ENCODE data around the gene AKT1. TPM values are rescaled to one million over a fixed set of nuclear protein-coding genes. Genes with fewer than 3 reads are reported as not detected.

Gene AKT1
- total RNA-seq, 1 donor from 2014 or later = 191 TPM

DNA sequence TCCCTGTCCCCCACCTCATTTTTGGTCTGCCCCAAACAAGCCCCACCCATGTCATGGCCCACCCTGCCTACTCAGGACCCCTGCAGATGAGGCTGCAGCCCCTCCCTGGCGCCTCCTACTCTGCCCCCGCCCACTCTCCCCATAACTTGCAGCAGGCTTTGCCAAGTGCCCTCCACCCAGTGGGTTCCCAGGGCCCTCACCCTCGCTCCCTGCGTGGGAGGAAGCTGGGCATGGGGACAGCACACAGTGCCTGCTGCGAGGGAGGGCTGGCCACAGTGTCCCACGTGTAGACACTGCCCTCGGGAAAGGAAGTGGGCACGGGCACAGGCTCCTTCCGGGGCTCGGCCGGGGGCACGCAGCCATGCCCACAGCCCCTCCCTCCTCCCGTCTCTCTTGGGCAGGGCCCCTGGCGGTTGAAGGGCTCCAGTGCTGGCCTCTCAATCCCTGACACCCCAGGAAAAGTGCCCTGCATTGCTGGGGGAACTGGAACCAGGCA, 9.4 kb downstream of the AKT1 start:
- DNase-seq (ENCODE audit: low read depth) (no peak), FAIRE-seq (no peak)
- TF ChIP-seq, protein P1, sequence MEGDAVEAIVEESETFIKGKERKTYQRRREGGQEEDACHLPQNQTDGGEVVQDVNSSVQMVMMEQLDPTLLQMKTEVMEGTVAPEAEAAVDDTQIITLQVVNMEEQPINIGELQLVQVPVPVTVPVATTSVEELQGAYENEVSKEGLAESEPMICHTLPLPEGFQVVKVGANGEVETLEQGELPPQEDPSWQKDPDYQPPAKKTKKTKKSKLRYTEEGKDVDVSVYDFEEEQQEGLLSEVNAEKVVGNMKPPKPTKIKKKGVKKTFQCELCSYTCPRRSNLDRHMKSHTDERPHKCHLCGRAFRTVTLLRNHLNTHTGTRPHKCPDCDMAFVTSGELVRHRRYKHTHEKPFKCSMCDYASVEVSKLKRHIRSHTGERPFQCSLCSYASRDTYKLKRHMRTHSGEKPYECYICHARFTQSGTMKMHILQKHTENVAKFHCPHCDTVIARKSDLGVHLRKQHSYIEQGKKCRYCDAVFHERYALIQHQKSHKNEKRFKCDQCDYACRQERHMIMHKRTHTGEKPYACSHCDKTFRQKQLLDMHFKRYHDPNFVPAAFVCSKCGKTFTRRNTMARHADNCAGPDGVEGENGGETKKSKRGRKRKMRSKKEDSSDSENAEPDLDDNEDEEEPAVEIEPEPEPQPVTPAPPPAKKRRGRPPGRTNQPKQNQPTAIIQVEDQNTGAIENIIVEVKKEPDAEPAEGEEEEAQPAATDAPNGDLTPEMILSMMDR (IDR thresholded peaks at IDR 0.05; ENCODE audit: insufficient read depth, low read length, severe bottlenecking) = peak; percentile 22
- Histone ChIP-seq H3K27me3 (ENCODE audit: control insufficient read depth, insufficient read depth, low read length) (no peaks in the 10 kb centered on the region), H3K36me3 (ENCODE audit: control insufficient read depth, insufficient read depth, low read length) (peaks cover 23% of the 10 kb centered on the region), H3K4me3 (ENCODE audit: low read depth, low read length) (no peak overlapping the region)

DNA sequence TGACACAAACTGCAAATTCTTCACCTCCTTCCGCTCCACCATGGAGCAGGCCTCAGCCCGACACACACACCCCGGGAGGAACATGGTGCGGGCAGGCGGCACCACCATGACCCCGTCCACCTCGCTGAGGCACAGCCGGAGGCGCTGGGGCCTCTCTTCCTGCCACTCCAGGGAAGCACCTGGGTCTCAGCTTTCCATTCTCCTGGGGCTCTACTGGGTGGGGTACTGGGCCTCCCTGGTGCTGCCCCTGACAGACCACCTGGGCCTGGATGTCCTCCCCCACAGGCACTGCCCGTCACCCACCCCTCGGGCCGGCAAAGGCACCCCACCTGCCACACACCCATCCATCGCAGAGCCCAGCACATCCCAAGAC, 9.9 kb downstream of the AKT1 start:
- DNase-seq (ENCODE audit: low read depth) = no peak

DNA sequence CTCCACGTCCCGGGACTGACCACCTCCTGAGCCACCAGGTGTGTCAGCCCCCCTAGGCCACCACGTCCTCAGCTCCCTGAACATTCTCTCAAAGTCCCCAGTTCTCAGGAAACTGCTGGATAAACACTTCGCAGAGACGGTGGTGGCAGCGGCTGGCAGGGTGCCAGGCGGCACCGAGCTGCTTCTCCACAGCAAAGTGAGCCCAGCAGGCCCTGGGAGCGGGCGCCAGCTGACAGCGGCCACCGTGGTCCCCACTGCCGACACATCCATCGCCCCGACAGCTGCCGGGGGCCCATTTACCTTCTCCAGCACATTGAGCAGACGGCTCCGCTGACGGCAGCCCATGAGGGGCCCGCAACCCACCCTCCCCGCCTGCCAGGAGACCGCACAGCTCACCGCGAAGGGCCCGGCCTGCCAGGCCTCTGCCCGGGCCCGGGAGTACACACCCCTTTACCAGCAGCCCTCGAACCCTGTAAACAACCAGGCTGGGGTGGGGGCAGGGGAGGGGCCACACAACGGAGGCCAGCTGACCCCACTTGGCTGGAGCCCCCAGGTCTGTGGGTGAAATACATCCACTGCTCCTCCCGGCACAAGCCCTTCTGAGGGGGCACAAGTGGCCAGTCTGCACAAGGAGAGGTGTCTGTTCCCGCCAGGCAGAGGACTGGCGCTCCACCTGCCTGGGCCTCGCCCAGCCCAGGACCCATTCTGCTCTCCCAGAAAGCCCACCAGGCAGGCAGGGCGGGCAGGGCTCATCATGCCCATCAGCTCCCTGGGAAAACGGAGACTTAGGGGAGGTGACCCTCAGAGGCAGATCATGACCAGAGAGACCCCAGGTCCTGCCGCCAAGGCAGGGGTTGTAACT, 10.5 kb downstream of the AKT1 start:
- peaks cover 17% of the 10 kb centered on the region for H3K36me3 ChIP-seq (ENCODE audit: control insufficient read depth, insufficient read depth, low read length)
- DNase-seq (ENCODE audit: low read depth) (no peak), FAIRE-seq (no peak)
- no peak overlapping the region for H3K4me3 ChIP-seq (ENCODE audit: low read depth, low read length)
- TF ChIP-seq, protein P1 (IDR thresholded peaks at IDR 0.05; ENCODE audit: insufficient read depth, low read length, severe bottlenecking) = no peak
- no peaks in the 10 kb centered on the region for H3K27me3 ChIP-seq (ENCODE audit: control insufficient read depth, insufficient read depth, low read length)

More for the DNA sequence above, 9.9 kb downstream of the AKT1 start:
- no peaks in the 10 kb centered on the region for H3K27me3 ChIP-seq (ENCODE audit: control insufficient read depth, insufficient read depth, low read length)
- TF ChIP-seq, protein P1 (IDR thresholded peaks at IDR 0.05; ENCODE audit: insufficient read depth, low read length, severe bottlenecking) = no peak
- H3K36me3 ChIP-seq (ENCODE audit: control insufficient read depth, insufficient read depth, low read length) = peaks cover 20% of the 10 kb centered on the region
- no peak for FAIRE-seq
- H3K4me3 ChIP-seq (ENCODE audit: low read depth, low read length) = no peak overlapping the region

DNA sequence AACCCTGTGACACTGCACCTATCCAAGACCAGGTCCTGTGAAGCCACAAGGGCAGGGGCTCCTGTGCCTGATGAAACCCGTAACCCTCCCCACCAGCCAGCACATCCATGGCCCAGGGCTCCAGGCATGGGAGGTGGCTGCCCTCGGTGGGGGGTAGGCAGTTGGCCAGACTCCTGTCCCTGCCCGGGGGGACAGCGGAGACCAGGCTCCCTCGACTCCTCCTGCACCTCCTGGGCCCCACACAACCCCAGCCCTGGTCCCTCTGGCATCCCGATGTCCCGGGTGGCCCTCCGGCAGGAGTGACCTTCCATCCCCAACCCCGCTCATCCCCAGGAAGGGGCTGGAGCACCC, 11.4 kb downstream of the AKT1 start:
- TF ChIP-seq, protein P1 (IDR thresholded peaks at IDR 0.05; ENCODE audit: insufficient read depth, low read length, severe bottlenecking) = no peak
- no peak for FAIRE-seq
- no peak for DNase-seq (ENCODE audit: low read depth)

DNA sequence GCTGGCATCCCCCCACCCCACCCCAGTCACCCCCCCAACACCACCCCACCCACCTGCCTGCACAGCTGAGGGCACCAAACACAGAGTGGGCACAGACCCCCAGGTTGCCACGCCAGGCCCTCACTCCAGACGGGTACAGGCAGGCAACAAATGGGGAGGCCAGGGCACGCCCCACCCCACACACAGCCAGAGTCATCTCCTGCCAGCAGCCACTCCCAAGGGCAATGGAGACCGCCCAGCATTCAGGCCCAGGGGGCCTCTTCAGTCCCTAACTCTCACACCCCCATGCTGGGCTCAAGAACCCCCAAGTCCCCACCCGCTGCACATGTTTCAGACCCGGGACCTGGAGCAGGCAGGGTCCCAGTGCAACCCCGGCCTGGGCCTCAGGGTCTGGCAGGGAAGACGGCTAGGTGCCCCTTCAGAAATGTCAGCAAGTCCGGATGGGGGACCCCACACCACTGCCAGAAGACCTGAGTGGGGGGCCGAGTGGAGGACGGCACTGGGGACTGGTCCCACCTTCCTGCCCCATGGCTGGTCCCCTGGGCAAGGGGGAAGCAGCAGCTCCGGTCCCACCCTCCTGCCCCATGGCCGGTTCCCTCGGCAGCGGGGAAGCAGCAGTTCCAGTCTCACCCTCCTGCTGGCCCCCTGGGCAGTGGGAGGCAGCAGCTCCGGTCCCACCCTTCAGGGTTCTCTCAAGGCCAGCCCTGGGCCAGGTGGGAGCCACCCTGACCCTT, 11.9 kb downstream of the AKT1 start:
- FAIRE-seq (no peak), DNase-seq (ENCODE audit: low read depth) (no peak)
- H3K27me3 ChIP-seq (ENCODE audit: control insufficient read depth, insufficient read depth, low read length) = no peaks in the 10 kb centered on the region
- H3K36me3 ChIP-seq (ENCODE audit: control insufficient read depth, insufficient read depth, low read length) = peaks cover 21% of the 10 kb centered on the region
- H3K4me3 ChIP-seq (ENCODE audit: low read depth, low read length) = no peak overlapping the region
- TF ChIP-seq, protein P1 (IDR thresholded peaks at IDR 0.05; ENCODE audit: insufficient read depth, low read length, severe bottlenecking) = no peak

More for the DNA sequence above, 11.4 kb downstream of the AKT1 start:
- Histone ChIP-seq H3K4me3 (ENCODE audit: low read depth, low read length) (no peak overlapping the region), H3K27me3 (ENCODE audit: control insufficient read depth, insufficient read depth, low read length) (no peaks in the 10 kb centered on the region), H3K36me3 (ENCODE audit: control insufficient read depth, insufficient read depth, low read length) (peaks cover 18% of the 10 kb centered on the region)
